OCI-LY7 (cell line): ENCODE measurements around the gene LTBP2. TPM values are rescaled to one million over a fixed set of nuclear protein-coding genes. Genes with fewer than 3 reads are reported as not detected.

Source experiments
- BruUV-seq: library from RNA; stranded (reverse); fragments of 400-500 nt; replicated peaks from 2 replicates; lab custom pipeline; 2021; lab: Mats Ljungman, UMichigan
- CTCF ChIA-PET: fragments of 300-600 bp; sonication (Branson Sonifier 250); formaldehyde crosslinking; loops from one replicate; lab custom pipeline; 2022; ENCODE audit warnings: antibody characterized with exemption; ENCODE audit not compliant: unreplicated experiment; lab: Charles Lee
- POLR2A ChIA-PET: fragments of 300-600 bp; sonication (Branson Sonifier 250); formaldehyde crosslinking; loops from one replicate; lab custom pipeline; 2022; ENCODE audit warnings: antibody characterized with exemption; lab: Charles Lee
- DNase-seq: peaks from one replicate; pipeline ENCODE4 v3.0.0-alpha.2; 2015; ENCODE audit warnings: low spot score
- H2AFZ ChIP-seq: fragments of 200-600 bp; sonication (generic), shearing (Covaris generic); 2 replicates; pipeline ENCODE4 v1.6.1; 2014; ENCODE audit warnings: mild to moderate bottlenecking, antibody characterized with exemption, low read length, moderate library complexity
- H3K27ac ChIP-seq: fragments of 200-600 bp; sonication (generic); 2 replicates; pipeline ENCODE4 v1.5.1; 2014; ENCODE audit warnings: mixed run types, low read depth, mild to moderate bottlenecking, moderate library complexity, low read length, inconsistent platforms; ENCODE audit not compliant: poor library complexity, severe bottlenecking
- H3K36me3 ChIP-seq: fragments of 200-600 bp; sonication (generic); 2 replicates; pipeline ENCODE4 v1.6.1; 2014; ENCODE audit warnings: mild to moderate bottlenecking, antibody characterized with exemption, low read length, moderate library complexity, mixed read lengths; ENCODE audit not compliant: insufficient read depth
- H3K4me1 ChIP-seq: fragments of 200-600 bp; sonication (generic); 2 replicates; pipeline ENCODE4 v1.5.1; 2014; ENCODE audit warnings: mild to moderate bottlenecking, low read length; ENCODE audit not compliant: insufficient read depth, poor library complexity, severe bottlenecking
- H3K4me2 ChIP-seq: fragments of 200-600 bp; sonication (generic); 2 replicates; pipeline ENCODE4 v1.6.1; 2014; ENCODE audit warnings: mild to moderate bottlenecking, low read length
- H3K4me3 ChIP-seq: fragments of 200-600 bp; sonication (generic); 2 replicates; pipeline ENCODE4 v1.5.1; 2014; ENCODE audit warnings: mild to moderate bottlenecking, low read depth, low read length; ENCODE audit not compliant: poor library complexity, severe bottlenecking
- H3K79me2 ChIP-seq: fragments of 200-600 bp; sonication (generic); 2 replicates; pipeline ENCODE4 v1.6.1; 2016; ENCODE audit warnings: low read depth, mild to moderate bottlenecking, low read length, moderate library complexity, mixed read lengths; ENCODE audit not compliant: insufficient read depth
- H3K9me2 ChIP-seq: fragments of 200-600 bp; sonication (generic); 2 replicates; pipeline ENCODE4 v1.6.1; 2016; ENCODE audit warnings: mild to moderate bottlenecking, low read length, mixed read lengths; ENCODE audit not compliant: insufficient read depth
- H3K9me3 ChIP-seq: fragments of 200-600 bp; sonication (generic); 2 replicates; pipeline ENCODE4 v1.6.1; 2014; ENCODE audit warnings: mild to moderate bottlenecking, mixed run types, low read length, mixed read lengths
- H4K20me1 ChIP-seq: fragments of 200-600 bp; sonication (generic); 2 replicates; pipeline ENCODE4 v1.6.1; 2014; ENCODE audit warnings: mild to moderate bottlenecking, antibody characterized with exemption, low read length, moderate library complexity, mixed read lengths; ENCODE audit not compliant: insufficient read depth
- EZH2phosphoT487 ChIP-seq: fragments of 200-600 bp; sonication (generic); IDR thresholded peaks from 2 replicates; pipeline ENCODE4 v1.6.1; 2018; ENCODE audit warnings: low read depth, borderline replicate concordance, mild to moderate bottlenecking, mixed run types, antibody characterized with exemption, low read length, moderate library complexity, mixed read lengths
- intact Hi-C: fragments of 100-400 bp; cut with micrococcal nuclease; formaldehyde crosslinking; loops from one replicate; pipeline ENCODE4 v1.10.0; 2022; ENCODE audit not compliant: unreplicated experiment
- total RNA-seq, 2 experiments: library from RNA; depleted of rRNA in 1 of 2; stranded (reverse); fragments of >200 nt in 1 of 2; shearing (Covaris generic) in 1 of 2; gene quantifications; 2 replicates each; pipeline ENCODE4 v1.2.3, GENCODE V29; 2014 to 2022
- TF ChIP-seq, protein P1 (sequence below): fragments of 200-600 bp; sonication (generic); conservative IDR thresholded peaks from 2 replicates; pipeline ENCODE4 v1.5.1; 2014; ENCODE audit warnings: mild to moderate bottlenecking, antibody characterized with exemption, low read length, moderate library complexity, mixed read lengths

The LTBP2 gene
- total RNA-seq, 2 experiments from 2014 or later, result 0.15 to 0.25 TPM

DNA sequence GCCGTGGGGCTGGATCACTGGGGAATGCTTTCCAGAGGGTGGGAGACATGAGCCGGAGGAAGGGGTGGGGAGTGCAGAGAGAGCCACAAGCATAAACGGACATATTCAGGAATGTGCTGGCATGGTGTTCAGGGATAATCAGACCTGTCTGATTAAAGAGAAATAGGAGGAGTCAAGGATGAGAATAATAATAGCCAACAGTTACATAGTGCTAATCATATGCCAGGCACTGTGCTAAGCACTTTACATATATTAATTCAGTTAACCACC is 43.7 kb downstream of the LTBP2 start:
- Histone ChIP-seq H3K4me3 (no peak overlapping the region), H3K9me3 (no peaks in the 10 kb centered on the region), H3K9me2 (no peaks in the 10 kb centered on the region), H2AFZ (no peak overlapping the region), H3K36me3 (no peaks in the 10 kb centered on the region), H3K79me2 (no peaks in the 10 kb centered on the region), H4K20me1 (no peaks in the 10 kb centered on the region), H3K27ac (no peak overlapping the region), H3K4me2 (no peak overlapping the region), H3K4me1 (no peaks in the 10 kb centered on the region)
- no peak for TF ChIP-seq EZH2phosphoT487
- TF ChIP-seq, protein P1, sequence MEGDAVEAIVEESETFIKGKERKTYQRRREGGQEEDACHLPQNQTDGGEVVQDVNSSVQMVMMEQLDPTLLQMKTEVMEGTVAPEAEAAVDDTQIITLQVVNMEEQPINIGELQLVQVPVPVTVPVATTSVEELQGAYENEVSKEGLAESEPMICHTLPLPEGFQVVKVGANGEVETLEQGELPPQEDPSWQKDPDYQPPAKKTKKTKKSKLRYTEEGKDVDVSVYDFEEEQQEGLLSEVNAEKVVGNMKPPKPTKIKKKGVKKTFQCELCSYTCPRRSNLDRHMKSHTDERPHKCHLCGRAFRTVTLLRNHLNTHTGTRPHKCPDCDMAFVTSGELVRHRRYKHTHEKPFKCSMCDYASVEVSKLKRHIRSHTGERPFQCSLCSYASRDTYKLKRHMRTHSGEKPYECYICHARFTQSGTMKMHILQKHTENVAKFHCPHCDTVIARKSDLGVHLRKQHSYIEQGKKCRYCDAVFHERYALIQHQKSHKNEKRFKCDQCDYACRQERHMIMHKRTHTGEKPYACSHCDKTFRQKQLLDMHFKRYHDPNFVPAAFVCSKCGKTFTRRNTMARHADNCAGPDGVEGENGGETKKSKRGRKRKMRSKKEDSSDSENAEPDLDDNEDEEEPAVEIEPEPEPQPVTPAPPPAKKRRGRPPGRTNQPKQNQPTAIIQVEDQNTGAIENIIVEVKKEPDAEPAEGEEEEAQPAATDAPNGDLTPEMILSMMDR, result no peak
- no TSS peak for BruUV-seq
- intact Hi-C loops, result no loop called here
- DNase-seq, result no peak
- CTCF ChIA-PET, result no interaction called here
- POLR2A ChIA-PET, result no interaction called here

DNA sequence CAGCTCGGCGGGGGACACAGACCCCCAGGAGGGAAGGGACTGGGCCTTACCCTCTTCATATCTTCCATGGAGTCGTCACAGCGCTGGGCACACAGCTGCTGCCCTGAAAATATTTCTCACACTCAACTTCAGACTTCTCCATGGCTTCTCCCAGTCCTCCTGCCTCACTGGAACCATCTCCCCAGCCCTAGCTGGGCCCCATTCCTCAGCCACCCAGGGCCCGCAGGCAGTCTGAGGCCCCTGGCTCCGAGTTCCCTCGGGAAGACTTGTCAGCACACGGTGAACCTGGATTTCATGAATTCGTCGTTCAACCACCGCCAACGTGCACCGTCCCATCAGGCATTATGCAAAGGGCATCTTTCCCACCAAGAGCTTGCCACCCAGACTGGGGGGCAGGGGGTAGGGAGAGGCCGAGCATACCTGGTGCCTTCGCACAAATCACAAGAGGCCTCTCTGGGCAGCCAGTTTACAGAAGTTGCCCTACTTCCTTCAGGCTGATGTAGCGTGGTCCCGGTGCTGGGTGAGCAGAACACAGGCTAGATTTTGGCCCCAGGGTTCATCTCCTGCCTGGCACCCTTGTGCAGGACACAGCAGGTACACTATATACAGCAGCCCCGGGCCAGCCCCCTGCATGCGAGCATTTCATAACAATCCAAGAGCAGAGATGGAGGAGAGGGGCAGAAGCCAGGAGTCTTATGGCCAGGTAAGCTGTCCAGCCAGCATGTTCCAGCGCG is 44.2 kb downstream of the LTBP2 start:
- Histone ChIP-seq H3K4me3 (no peak overlapping the region), H2AFZ (no peak overlapping the region), H3K9me3 (no peaks in the 10 kb centered on the region), H3K4me2 (no peak overlapping the region), H3K9me2 (no peaks in the 10 kb centered on the region), H3K36me3 (no peaks in the 10 kb centered on the region), H3K4me1 (no peaks in the 10 kb centered on the region), H4K20me1 (no peaks in the 10 kb centered on the region), H3K79me2 (no peaks in the 10 kb centered on the region), H3K27ac (no peak overlapping the region)
- no TSS peak for BruUV-seq
- ChIA-PET CTCF (no interaction called here), POLR2A (no interaction called here)
- DNase-seq, result no peak
- intact Hi-C loops, result no loop called here
- TF ChIP-seq EZH2phosphoT487, result no peak
- TF ChIP-seq, protein P1, result no peak

DNA sequence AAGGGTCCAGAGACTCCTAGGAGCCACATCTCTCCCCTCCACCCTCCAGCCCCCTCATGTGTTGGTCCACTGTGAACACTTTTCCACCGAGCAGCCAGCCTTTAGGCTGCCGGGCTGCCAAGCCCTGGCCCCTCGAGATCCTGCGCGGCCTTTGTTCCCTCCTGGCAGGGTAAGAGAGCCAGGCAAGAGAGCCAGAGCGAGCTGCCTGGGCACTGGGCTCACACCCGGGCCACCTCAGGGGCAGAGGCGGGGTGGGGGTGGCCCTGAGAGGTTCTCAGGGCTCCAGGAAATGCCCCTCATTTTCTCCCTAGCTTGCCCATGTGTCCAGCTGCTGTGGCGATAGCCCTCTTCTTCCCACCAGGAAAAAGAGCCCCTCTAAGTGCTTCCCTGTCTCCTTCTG is 44.8 kb downstream of the LTBP2 start:
- intact Hi-C loops, result no loop called here
- ChIA-PET POLR2A (no interaction called here), CTCF (no interaction called here)
- no TSS peak for BruUV-seq
- no peaks in the 10 kb centered on the region for H3K9me3 ChIP-seq
- no peak for DNase-seq
- no peaks in the 10 kb centered on the region for H3K36me3 ChIP-seq
- H3K9me2 ChIP-seq, result no peaks in the 10 kb centered on the region
- H3K4me3 ChIP-seq, result no peak overlapping the region
- H3K4me1 ChIP-seq, result no peaks in the 10 kb centered on the region
- no peak overlapping the region for H3K27ac ChIP-seq
- no peak overlapping the region for H2AFZ ChIP-seq
- no peaks in the 10 kb centered on the region for H4K20me1 ChIP-seq
- TF ChIP-seq, protein P1, result no peak
- no peak for TF ChIP-seq EZH2phosphoT487
- H3K79me2 ChIP-seq, result no peaks in the 10 kb centered on the region
- no peak overlapping the region for H3K4me2 ChIP-seq
